Measurements from ENCODE around the gene CEP89. TPM values are rescaled to one million over a fixed set of nuclear protein-coding genes. Genes with fewer than 3 reads are reported as not detected.

CEP89 gene
- total RNA-seq, 4 donors from 2014 or later = 8.8 to 16.6 (median 10.6) TPM

- WGBS, 2 donors = 93 to 95% methylated on average over 5 to 8 of the region's 8 CpGs
Measured at GRCh38 chr19:32936065-32936464, 35.7 kb downstream of the CEP89 start.

GRCh38 chr19:32935629-32936028 is 36.1 kb downstream of the CEP89 start:
- no peak for DNase-seq (ENCODE audit: low spot score in 2 of 2)
- no peak overlapping the region for H3K4me3 ChIP-seq (ENCODE audit: low read depth, poor library complexity, severe bottlenecking)
- 92% methylated on average over 4 to 7 of the region's 9 CpGs for WGBS, 2 donors
- TF ChIP-seq CTCF (IDR thresholded peaks at IDR 0.05) (no peak), POLR2A (IDR thresholded peaks at IDR 0.05) (no peak)
- intact Hi-C loops (cut with DNase I; ENCODE audit: low total_unique reads) = no loop called here

More at GRCh38 chr19:32936065-32936464, 35.7 kb downstream of the CEP89 start:
- DNase-seq (ENCODE audit: low spot score in 2 of 2) = no peak
- no peak for TF ChIP-seq CTCF (IDR thresholded peaks at IDR 0.05)
- TF ChIP-seq POLR2A (IDR thresholded peaks at IDR 0.05) = no peak
- H3K4me3 ChIP-seq (ENCODE audit: low read depth, poor library complexity, severe bottlenecking) = no peak overlapping the region
- intact Hi-C loops (cut with DNase I; ENCODE audit: low total_unique reads) = no loop called here

- no peak for DNase-seq (ENCODE audit: low spot score in 2 of 2)
- TF ChIP-seq CTCF (IDR thresholded peaks at IDR 0.05) = no peak
- TF ChIP-seq POLR2A (IDR thresholded peaks at IDR 0.05) = no peak
- intact Hi-C loops (cut with DNase I; ENCODE audit: low total_unique reads) = no loop called here
- 95 to 97% methylated on average over 3 of the region's 3 CpGs for WGBS, 2 donors
- H3K4me3 ChIP-seq (ENCODE audit: low read depth, poor library complexity, severe bottlenecking) = no peak overlapping the region
Measured at GRCh38 chr19:32933571-32933970, 38.2 kb downstream of the CEP89 start.

- TF ChIP-seq CTCF (IDR thresholded peaks at IDR 0.05) (no peak), POLR2A (IDR thresholded peaks at IDR 0.05) (no peak)
- 96% methylated on average over 8 of the region's 8 CpGs for WGBS, 2 donors
- no peak for DNase-seq (ENCODE audit: low spot score in 2 of 2)
- no peak overlapping the region for H3K4me3 ChIP-seq (ENCODE audit: low read depth, poor library complexity, severe bottlenecking)
- intact Hi-C loops (cut with DNase I; ENCODE audit: low total_unique reads) = no loop called here
Measured at GRCh38 chr19:32930567-32930966, 41.2 kb downstream of the CEP89 start.

GRCh38 chr19:32928806-32929205 is 43.0 kb downstream of the CEP89 start:
- intact Hi-C loops (cut with DNase I; ENCODE audit: low total_unique reads) = no loop called here
- TF ChIP-seq POLR2A (IDR thresholded peaks at IDR 0.05) (no peak), CTCF (IDR thresholded peaks at IDR 0.05) (no peak)
- WGBS, 2 donors = 96 to 97% methylated on average over 2 of the region's 2 CpGs
- H3K4me3 ChIP-seq (ENCODE audit: low read depth, poor library complexity, severe bottlenecking) = no peak overlapping the region
- no peak for DNase-seq (ENCODE audit: low spot score in 2 of 2)

- no peak for DNase-seq (ENCODE audit: low spot score in 2 of 2)
- 93 to 96% methylated on average over 6 of the region's 6 CpGs for WGBS, 2 donors
- no peak overlapping the region for H3K4me3 ChIP-seq (ENCODE audit: low read depth, poor library complexity, severe bottlenecking)
- intact Hi-C loops (cut with DNase I; ENCODE audit: low total_unique reads) = no loop called here
- TF ChIP-seq POLR2A (IDR thresholded peaks at IDR 0.05) (no peak), CTCF (IDR thresholded peaks at IDR 0.05) (no peak)
Measured at GRCh38 chr19:32924200-32924599, 47.6 kb downstream of the CEP89 start.
